ENCODE results near the gene CINP. TPM values are rescaled to one million over a fixed set of nuclear protein-coding genes. Genes with fewer than 3 reads are reported as not detected.

Gene CINP
- total and polyA plus RNA-seq, 4 donors, result 31.0 to 71.9 (median 34.3) TPM

DNA sequence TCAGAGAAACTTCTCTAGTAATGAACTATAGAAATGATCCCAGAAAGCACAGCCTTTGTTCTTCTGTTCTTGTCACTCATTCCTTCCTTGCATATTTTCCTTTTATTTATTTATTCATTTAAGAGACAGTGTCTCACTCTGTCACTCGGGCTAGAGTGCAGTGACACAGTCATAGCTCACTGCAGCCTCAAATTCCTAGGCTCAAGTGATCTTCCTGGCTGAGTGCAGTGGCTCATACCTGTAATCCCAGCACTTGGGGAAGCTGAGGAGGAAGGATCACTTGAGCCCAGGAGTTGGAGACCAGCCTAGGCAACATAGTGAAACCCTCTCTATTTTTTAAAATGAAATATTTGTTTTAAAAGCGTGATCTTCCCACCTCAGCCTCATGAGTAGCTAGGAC, 11.6 kb upstream of the CINP start:
- Histone ChIP-seq H3K27ac (ENCODE audit: low read depth in 1 of 2, low read length in 1 of 2) (no peak overlapping the region), H3K4me1 (ENCODE audit: control insufficient read depth in 5 of 5, insufficient read depth in 5 of 5, low read length in 5 of 5) (peaks cover 0 to 3% (median 0%) of the 10 kb centered on the region in 5 donors), H3K9me3 (ENCODE audit: control insufficient read depth in 4 of 4, insufficient read depth in 3 of 4, low read length in 3 of 4) (no peaks in the 10 kb centered on the region), H3K9ac (ENCODE audit: insufficient read depth in 1 of 2, low read length in 2 of 2) (no peak overlapping the region), H3K4me3 (no peak overlapping the region), H3K27me3 (ENCODE audit: control insufficient read depth in 3 of 3, insufficient read depth in 3 of 3, low read length in 2 of 3) (no peaks in the 10 kb centered on the region), H3K36me3 (ENCODE audit: control insufficient read depth in 4 of 4, insufficient read depth in 4 of 4, low read length in 4 of 4) (peaks cover 4 to 10% (median 9%) of the 10 kb centered on the region in 4 donors)
- 71 to 77% methylated on average over 2 of the region's 2 CpGs for WGBS, 2 donors
- TF ChIP-seq, protein P1, sequence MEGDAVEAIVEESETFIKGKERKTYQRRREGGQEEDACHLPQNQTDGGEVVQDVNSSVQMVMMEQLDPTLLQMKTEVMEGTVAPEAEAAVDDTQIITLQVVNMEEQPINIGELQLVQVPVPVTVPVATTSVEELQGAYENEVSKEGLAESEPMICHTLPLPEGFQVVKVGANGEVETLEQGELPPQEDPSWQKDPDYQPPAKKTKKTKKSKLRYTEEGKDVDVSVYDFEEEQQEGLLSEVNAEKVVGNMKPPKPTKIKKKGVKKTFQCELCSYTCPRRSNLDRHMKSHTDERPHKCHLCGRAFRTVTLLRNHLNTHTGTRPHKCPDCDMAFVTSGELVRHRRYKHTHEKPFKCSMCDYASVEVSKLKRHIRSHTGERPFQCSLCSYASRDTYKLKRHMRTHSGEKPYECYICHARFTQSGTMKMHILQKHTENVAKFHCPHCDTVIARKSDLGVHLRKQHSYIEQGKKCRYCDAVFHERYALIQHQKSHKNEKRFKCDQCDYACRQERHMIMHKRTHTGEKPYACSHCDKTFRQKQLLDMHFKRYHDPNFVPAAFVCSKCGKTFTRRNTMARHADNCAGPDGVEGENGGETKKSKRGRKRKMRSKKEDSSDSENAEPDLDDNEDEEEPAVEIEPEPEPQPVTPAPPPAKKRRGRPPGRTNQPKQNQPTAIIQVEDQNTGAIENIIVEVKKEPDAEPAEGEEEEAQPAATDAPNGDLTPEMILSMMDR (IDR thresholded peaks at IDR 0.05; ENCODE audit: control extremely low read depth, extremely low read depth), result no peak
- no peak for DNase-seq
- no peak for ATAC-seq (ENCODE audit: insufficient read depth, low FRiP score)

- no peak for ATAC-seq (ENCODE audit: insufficient read depth, low FRiP score)
- peaks cover 0 to 3% (median 0%) of the 10 kb centered on the region in 5 donors for H3K4me1 ChIP-seq (ENCODE audit: control insufficient read depth in 5 of 5, insufficient read depth in 5 of 5, low read length in 5 of 5)
Measured at GRCh38 chr14:102373110-102373509, 10.4 kb upstream of the CINP start.

GRCh38 chr14:102371361-102371760, 8.7 kb upstream of the CINP start:
- no peak for DNase-seq
- no peak for ATAC-seq (ENCODE audit: insufficient read depth, low FRiP score)
- H3K4me1 ChIP-seq (ENCODE audit: control insufficient read depth in 5 of 5, insufficient read depth in 5 of 5, low read length in 5 of 5), result peaks cover 0 to 5% (median 0%) of the 10 kb centered on the region in 5 donors
- no peaks in the 10 kb centered on the region for H3K9me3 ChIP-seq (ENCODE audit: control insufficient read depth in 4 of 4, insufficient read depth in 3 of 4, low read length in 3 of 4)
- 87 to 90% methylated on average over 4 of the region's 4 CpGs for WGBS, 2 donors
- H3K27ac ChIP-seq (ENCODE audit: low read depth in 1 of 2, low read length in 1 of 2), result peak overlapping the region in 1 of 2 donors; percentile 20
- H3K27me3 ChIP-seq (ENCODE audit: control insufficient read depth in 3 of 3, insufficient read depth in 3 of 3, low read length in 2 of 3), result no peaks in the 10 kb centered on the region
- no peak overlapping the region for H3K4me3 ChIP-seq
- no peaks in the 10 kb centered on the region for H3K36me3 ChIP-seq (ENCODE audit: control insufficient read depth in 4 of 4, insufficient read depth in 4 of 4, low read length in 4 of 4)
- TF ChIP-seq, protein P1 (IDR thresholded peaks at IDR 0.05; ENCODE audit: control extremely low read depth, extremely low read depth), result no peak
- no peak overlapping the region for H3K9ac ChIP-seq (ENCODE audit: insufficient read depth in 1 of 2, low read length in 2 of 2)

More at GRCh38 chr14:102373110-102373509, 10.4 kb upstream of the CINP start:
- Histone ChIP-seq H3K36me3 (ENCODE audit: control insufficient read depth in 4 of 4, insufficient read depth in 4 of 4, low read length in 4 of 4) (peaks cover 4 to 10% (median 6%) of the 10 kb centered on the region in 4 donors), H3K27ac (ENCODE audit: low read depth in 1 of 2, low read length in 1 of 2) (no peak overlapping the region), H3K4me3 (no peak overlapping the region), H3K27me3 (ENCODE audit: control insufficient read depth in 3 of 3, insufficient read depth in 3 of 3, low read length in 2 of 3) (no peaks in the 10 kb centered on the region), H3K9ac (ENCODE audit: insufficient read depth in 1 of 2, low read length in 2 of 2) (no peak overlapping the region), H3K9me3 (ENCODE audit: control insufficient read depth in 4 of 4, insufficient read depth in 3 of 4, low read length in 3 of 4) (no peaks in the 10 kb centered on the region)
- no peak for DNase-seq
- TF ChIP-seq, protein P1 (IDR thresholded peaks at IDR 0.05; ENCODE audit: control extremely low read depth, extremely low read depth), result no peak
- WGBS, 2 donors, result 91 to 95% methylated on average over 3 of the region's 3 CpGs

GRCh38 chr14:102370305-102370809, 7.7 kb upstream of the CINP start:
- Histone ChIP-seq H3K9me3 (ENCODE audit: control insufficient read depth in 4 of 4, insufficient read depth in 3 of 4, low read length in 3 of 4) (no peaks in the 10 kb centered on the region), H3K4me3 (no peak overlapping the region), H3K27me3 (ENCODE audit: control insufficient read depth in 3 of 3, insufficient read depth in 3 of 3, low read length in 2 of 3) (no peaks in the 10 kb centered on the region), H3K27ac (ENCODE audit: low read depth in 1 of 2, low read length in 1 of 2) (peak overlapping the region in 1 of 2 donors; percentile 68), H3K4me1 (ENCODE audit: control insufficient read depth in 5 of 5, insufficient read depth in 5 of 5, low read length in 5 of 5) (peaks cover 0 to 5% (median 0%) of the 10 kb centered on the region in 5 donors), H3K36me3 (ENCODE audit: control insufficient read depth in 4 of 4, insufficient read depth in 4 of 4, low read length in 4 of 4) (no peaks in the 10 kb centered on the region), H3K9ac (ENCODE audit: insufficient read depth in 1 of 2, low read length in 2 of 2) (no peak overlapping the region)
- ATAC-seq (ENCODE audit: insufficient read depth, low FRiP score), result peak; percentile 53
- TF ChIP-seq, protein P1 (IDR thresholded peaks at IDR 0.05; ENCODE audit: control extremely low read depth, extremely low read depth), result no peak
- 37 to 57% methylated on average over 11 of the region's 11 CpGs for whole genome bisulfite sequencing, 2 donors
- no peak for DNase-seq

All from lung (tissue), 12 donors.